CD4-positive, CD25-positive, alpha-beta regulatory T cell (primary cell): ENCODE measurements around the gene LLGL1. TPM values are rescaled to one million over a fixed set of nuclear protein-coding genes. Genes with fewer than 3 reads are reported as not detected.

Source experiments
- ATAC-seq, 2 donors: fragments of 150-1000 bp; cut with Tn5 transposase; one replicate each; pipeline ENCODE4 v1.10.0; 2021; ENCODE audit warnings: low read depth in 2 of 2, moderate number of reproducible peaks in 2 of 2, moderate library complexity in 1 of 2
- DNase-seq, 3 donors: peaks; one replicate each; pipeline versions ENCODE4 v3.0.0 to v3.0.0-alpha.2; 2012 to 2022; ENCODE audit warnings: mixed read lengths in 1 of 3
- H3K27ac ChIP-seq: one replicate; pipeline ENCODE4 v1.7.0; 2013; ENCODE audit warnings: mild to moderate bottlenecking, low read length; ENCODE audit not compliant: insufficient read depth, poor library complexity, severe bottlenecking
- H3K27me3 ChIP-seq: one replicate; pipeline ENCODE4 v1.7.0; 2013; ENCODE audit warnings: low read length; ENCODE audit not compliant: control insufficient read depth, insufficient read depth
- H3K36me3 ChIP-seq: one replicate; pipeline ENCODE4 v1.7.0; 2013; ENCODE audit warnings: mild to moderate bottlenecking, low read length, moderate library complexity; ENCODE audit not compliant: control insufficient read depth, insufficient read depth
- H3K4me1 ChIP-seq: 2 replicates; pipeline ENCODE4 v1.7.0; 2013; ENCODE audit warnings: mild to moderate bottlenecking, low read length; ENCODE audit not compliant: insufficient read depth, control insufficient read depth, poor library complexity, severe bottlenecking
- H3K4me3 ChIP-seq: one replicate; pipeline ENCODE4 v1.7.0; 2013; ENCODE audit warnings: low read depth, mild to moderate bottlenecking, low read length, moderate library complexity
- H3K9me3 ChIP-seq, 2 experiments: 1 replicate in 1 of 2; 2 replicates in 1 of 2; pipeline ENCODE4 v1.7.0; 2013; ENCODE audit warnings: low read length in 2 of 2, mild to moderate bottlenecking in 1 of 2, moderate library complexity in 1 of 2; ENCODE audit not compliant: control insufficient read depth in 2 of 2
- H3K27ac Mint-ChIP-seq, 3 donors: one replicate each; pipeline ENCODE4 v1.8.0; 2020 to 2022; ENCODE audit warnings: mild to moderate bottlenecking in 3 of 3, mixed read lengths in 3 of 3, moderate library complexity in 2 of 3
- H3K27me3 Mint-ChIP-seq: one replicate; pipeline ENCODE4 v1.8.0; 2022; ENCODE audit warnings: mild to moderate bottlenecking, mixed read lengths
- H3K36me3 Mint-ChIP-seq: one replicate; pipeline ENCODE4 v1.8.0; 2020; ENCODE audit warnings: mixed read lengths
- H3K4me1 Mint-ChIP-seq, 4 donors: one replicate each; pipeline ENCODE4 v1.8.0; 2020 to 2022; ENCODE audit warnings: mixed read lengths in 4 of 4, mild to moderate bottlenecking in 1 of 4
- H3K4me3 Mint-ChIP-seq, 4 donors: one replicate each; pipeline ENCODE4 v1.8.0; 2020 to 2022; ENCODE audit warnings: mild to moderate bottlenecking in 4 of 4, mixed read lengths in 4 of 4, moderate library complexity in 3 of 4
- H3K9me3 Mint-ChIP-seq, 7 donors: one replicate each; pipeline ENCODE4 v1.8.0; 2020 to 2022; ENCODE audit warnings: mixed read lengths in 7 of 7, mild to moderate bottlenecking in 3 of 7, moderate library complexity in 2 of 7
- polyA plus RNA-seq, 4 donors: library from polyadenylated mRNA; unstranded; fragments of 300-500 nt; fragmentation: Illumina TruSeq; gene quantifications; one replicate each; pipeline ENCODE4 v1.2.3, GENCODE V29; 2021
- total RNA-seq: library from RNA; stranded (reverse); gene quantifications from one replicate; pipeline ENCODE4 v1.2.3, GENCODE V29; 2022

LLGL1 gene
- 16.6 TPM for total RNA-seq
- 1 to 10 TPM; 1.0 to 2.2 (median 1.6) TPM for polyA plus RNA-seq

GRCh38 chr17:18225121-18225641 is at the start of gene LLGL1:
LLGL1 (plus strand) TSS chr17:18225635; CDS start chr17:18225683, 48 bp downstream.
- H3K9me3 Mint-ChIP-seq: peaks cover 0 to 2% (median 0%) of the 10 kb centered on the region in 7 donors
- no peaks in the 10 kb centered on the region for H3K9me3 ChIP-seq
- H3K4me1 ChIP-seq: peaks cover 18% of the 10 kb centered on the region
- H3K36me3 Mint-ChIP-seq: no peaks in the 10 kb centered on the region
- DNase-seq (peak; percentile 93 to 97 (median 95)), ATAC-seq (peak; percentile 97 to 99)
- H3K27me3 ChIP-seq: no peaks in the 10 kb centered on the region
- H3K4me1 Mint-ChIP-seq: peaks cover 0 to 42% (median 16%) of the 10 kb centered on the region in 4 donors
- H3K27me3 Mint-ChIP-seq: no peaks in the 10 kb centered on the region
- H3K4me3 Mint-ChIP-seq: peak within 1 kb of the TSS; percentile 84 to 98 (median 94)
- no peak within 1 kb of the TSS for H3K27ac ChIP-seq
- no peaks in the 10 kb centered on the region for H3K36me3 ChIP-seq
- H3K4me3 ChIP-seq: peak within 1 kb of the TSS; percentile 82
- peak within 1 kb of the TSS; percentile 14 to 98 (median 96) for H3K27ac Mint-ChIP-seq

- no peak overlapping the region for H3K4me3 ChIP-seq
- Mint-ChIP-seq H3K4me1 (no peaks in the 10 kb centered on the region), H3K27me3 (no peaks in the 10 kb centered on the region), H3K36me3 (no peaks in the 10 kb centered on the region), H3K9me3 (no peaks in the 10 kb centered on the region), H3K4me3 (peak overlapping the region in 1 of 4 donors; percentile 54), H3K27ac (peak overlapping the region in 1 of 3 donors; percentile 39)
- H3K27ac ChIP-seq: no peak overlapping the region
- ATAC-seq (no peak), DNase-seq (no peak)
- H3K4me1 ChIP-seq: no peaks in the 10 kb centered on the region
- no peaks in the 10 kb centered on the region for H3K27me3 ChIP-seq
- no peaks in the 10 kb centered on the region for H3K36me3 ChIP-seq
- no peaks in the 10 kb centered on the region for H3K9me3 ChIP-seq
These were observed 49.3 kb upstream of the LLGL1 start for GRCh38 chr17:18176176-18176575.

- H3K27ac ChIP-seq: no peak overlapping the region
- H3K36me3 Mint-ChIP-seq: no peaks in the 10 kb centered on the region
- DNase-seq (no peak), ATAC-seq (no peak)
- H3K9me3 Mint-ChIP-seq: no peaks in the 10 kb centered on the region
- H3K4me1 Mint-ChIP-seq: peaks cover 0 to 7% (median 3%) of the 10 kb centered on the region in 4 donors
- no peaks in the 10 kb centered on the region for H3K36me3 ChIP-seq
- no peaks in the 10 kb centered on the region for H3K27me3 ChIP-seq
- H3K9me3 ChIP-seq: no peaks in the 10 kb centered on the region
- H3K4me1 ChIP-seq: peaks cover 3% of the 10 kb centered on the region
- H3K4me3 Mint-ChIP-seq: no peak overlapping the region
- no peaks in the 10 kb centered on the region for H3K27me3 Mint-ChIP-seq
- no peak overlapping the region for H3K4me3 ChIP-seq
- no peak overlapping the region for H3K27ac Mint-ChIP-seq
These were observed 48.3 kb upstream of the LLGL1 start for GRCh38 chr17:18177133-18177532.

- no peak overlapping the region for H3K27ac Mint-ChIP-seq
- ATAC-seq (no peak), DNase-seq (no peak)
- H3K4me1 ChIP-seq: peaks cover 9% of the 10 kb centered on the region
- no peaks in the 10 kb centered on the region for H3K9me3 ChIP-seq
- H3K27me3 Mint-ChIP-seq: no peaks in the 10 kb centered on the region
- no peaks in the 10 kb centered on the region for H3K36me3 Mint-ChIP-seq
- H3K4me1 Mint-ChIP-seq: peaks cover 0 to 13% (median 5%) of the 10 kb centered on the region in 4 donors
- no peaks in the 10 kb centered on the region for H3K27me3 ChIP-seq
- H3K4me3 Mint-ChIP-seq: no peak overlapping the region
- H3K4me3 ChIP-seq: no peak overlapping the region
- H3K36me3 ChIP-seq: no peaks in the 10 kb centered on the region
- H3K27ac ChIP-seq: no peak overlapping the region
- H3K9me3 Mint-ChIP-seq: no peaks in the 10 kb centered on the region
These were observed 47.7 kb upstream of the LLGL1 start for GRCh38 chr17:18177722-18178121.

- DNase-seq: no peak
- Histone ChIP-seq H3K36me3 (no peaks in the 10 kb centered on the region), H3K9me3 (no peaks in the 10 kb centered on the region), H3K4me1 (peaks cover 12% of the 10 kb centered on the region), H3K27ac (no peak overlapping the region), H3K4me3 (no peak overlapping the region), H3K27me3 (no peaks in the 10 kb centered on the region)
- Mint-ChIP-seq H3K4me3 (peak overlapping the region in 1 of 4 donors; percentile 49), H3K27me3 (peaks cover 6% of the 10 kb centered on the region), H3K36me3 (no peaks in the 10 kb centered on the region), H3K4me1 (peaks cover 0 to 20% (median 8%) of the 10 kb centered on the region in 4 donors), H3K9me3 (no peaks in the 10 kb centered on the region), H3K27ac (no peak overlapping the region)
- no peak for ATAC-seq
These were observed 46.2 kb upstream of the LLGL1 start for GRCh38 chr17:18179196-18179595.

- H3K36me3 ChIP-seq: no peaks in the 10 kb centered on the region
- Mint-ChIP-seq H3K27ac (peak overlapping the region in 1 of 3 donors; percentile 75), H3K4me3 (peak overlapping the region in 1 of 4 donors; percentile 49), H3K27me3 (peaks cover 6% of the 10 kb centered on the region), H3K9me3 (no peaks in the 10 kb centered on the region), H3K4me1 (peaks cover 0 to 21% (median 11%) of the 10 kb centered on the region in 4 donors), H3K36me3 (no peaks in the 10 kb centered on the region)
- H3K4me1 ChIP-seq: peaks cover 13% of the 10 kb centered on the region
- H3K9me3 ChIP-seq: no peaks in the 10 kb centered on the region
- DNase-seq: no peak
- H3K27me3 ChIP-seq: no peaks in the 10 kb centered on the region
- H3K4me3 ChIP-seq: no peak overlapping the region
- ATAC-seq: no peak
- H3K27ac ChIP-seq: no peak overlapping the region
These were observed 45.6 kb upstream of the LLGL1 start for GRCh38 chr17:18179804-18180203.

GRCh38 chr17:18181358-18181757 is 44.1 kb upstream of the LLGL1 start:
- Mint-ChIP-seq H3K4me3 (peak overlapping the region; percentile 31 to 97 (median 97)), H3K4me1 (peaks cover 8 to 35% (median 23%) of the 10 kb centered on the region in 4 donors), H3K9me3 (no peaks in the 10 kb centered on the region), H3K27me3 (peaks cover 6% of the 10 kb centered on the region), H3K36me3 (peaks cover 3% of the 10 kb centered on the region), H3K27ac (peak overlapping the region; percentile 89 to 99 (median 98))
- DNase-seq: no peak
- no peak for ATAC-seq
- Histone ChIP-seq H3K27me3 (no peaks in the 10 kb centered on the region), H3K27ac (peak overlapping the region; percentile 41), H3K4me3 (no peak overlapping the region), H3K4me1 (peaks cover 29% of the 10 kb centered on the region), H3K9me3 (no peaks in the 10 kb centered on the region), H3K36me3 (no peaks in the 10 kb centered on the region)
